ENCODE data around the gene ADAP2.
"Not testable (repeated sequence)": the region's sequence is repeated elsewhere in the genome, so short reads cannot be mapped to it uniquely, and the experiment has no call there.

The ADAP2 gene

GRCh38 chr17:30950189-30950588 lies 28.4 kb downstream of the ADAP2 start:
- TF ChIP-seq ZNF274 (IDR thresholded peaks at IDR 0.05; ENCODE audit: low read depth, low read length): no peak
- H3K4me3 ChIP-seq (ENCODE audit: low read length): no peak overlapping the region

- TF ChIP-seq ZNF274 (IDR thresholded peaks at IDR 0.05; ENCODE audit: low read depth, low read length): no peak
- H3K4me3 ChIP-seq (ENCODE audit: low read length): no peak overlapping the region
Measured at GRCh38 chr17:30950669-30951399, 29.1 kb downstream of the ADAP2 start.

GRCh38 chr17:30952638-30953393 lies 31.1 kb downstream of the ADAP2 start:
- TF ChIP-seq ZNF274 (IDR thresholded peaks at IDR 0.05; ENCODE audit: low read depth, low read length): no peak
- no peak overlapping the region for H3K4me3 ChIP-seq (ENCODE audit: low read length)

GRCh38 chr17:30954046-30954830 lies 32.5 kb downstream of the ADAP2 start:
- H3K4me3 ChIP-seq (ENCODE audit: low read length): no peak overlapping the region
- TF ChIP-seq ZNF274 (IDR thresholded peaks at IDR 0.05; ENCODE audit: low read depth, low read length): no peak

DNA sequence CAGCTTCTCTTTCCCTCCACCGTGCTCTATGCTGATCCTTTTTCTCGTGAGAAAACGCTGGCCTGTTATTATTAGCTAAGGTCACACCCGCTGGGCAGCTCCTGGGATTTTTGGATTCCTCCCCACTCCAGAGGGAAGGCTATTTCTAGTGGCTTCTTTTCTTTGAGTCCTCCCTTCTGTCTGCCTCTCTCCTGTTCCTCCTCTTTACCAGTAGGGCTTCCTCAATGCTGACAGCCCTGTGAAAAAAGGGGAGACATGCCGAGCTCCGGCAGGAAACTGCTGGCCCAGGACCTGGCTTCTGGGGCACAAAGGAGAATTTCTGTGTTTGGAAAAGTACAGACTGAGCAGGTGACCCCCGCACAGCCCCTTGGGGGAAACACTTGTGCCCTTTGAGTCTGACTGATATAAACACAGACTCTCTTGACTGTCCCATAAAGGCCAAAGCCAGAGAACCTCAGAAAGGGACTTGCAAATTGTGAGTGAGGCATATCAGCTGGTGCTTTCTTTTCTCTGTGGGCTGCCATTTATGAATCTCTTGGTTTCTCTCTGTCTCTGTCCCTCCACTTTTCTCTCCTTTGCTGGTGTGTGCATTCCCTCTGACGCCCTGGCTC lies 35.1 kb downstream of the ADAP2 start:
- H3K4me3 ChIP-seq (ENCODE audit: low read length): no peak overlapping the region
- TF ChIP-seq ZNF274 (IDR thresholded peaks at IDR 0.05; ENCODE audit: low read depth, low read length): no peak

- no peak for TF ChIP-seq ZNF274 (IDR thresholded peaks at IDR 0.05; ENCODE audit: low read depth, low read length)
Measured at GRCh38 chr17:30957741-30958140, 36.0 kb downstream of the ADAP2 start.

GRCh38 chr17:30958187-30958586 lies 36.4 kb downstream of the ADAP2 start:
- no peak for TF ChIP-seq ZNF274 (IDR thresholded peaks at IDR 0.05; ENCODE audit: low read depth, low read length)
- H3K4me3 ChIP-seq (ENCODE audit: low read length): no peak overlapping the region

More at GRCh38 chr17:30957741-30958140, 36.0 kb downstream of the ADAP2 start:
- no peak overlapping the region for H3K4me3 ChIP-seq (ENCODE audit: low read length)

DNA sequence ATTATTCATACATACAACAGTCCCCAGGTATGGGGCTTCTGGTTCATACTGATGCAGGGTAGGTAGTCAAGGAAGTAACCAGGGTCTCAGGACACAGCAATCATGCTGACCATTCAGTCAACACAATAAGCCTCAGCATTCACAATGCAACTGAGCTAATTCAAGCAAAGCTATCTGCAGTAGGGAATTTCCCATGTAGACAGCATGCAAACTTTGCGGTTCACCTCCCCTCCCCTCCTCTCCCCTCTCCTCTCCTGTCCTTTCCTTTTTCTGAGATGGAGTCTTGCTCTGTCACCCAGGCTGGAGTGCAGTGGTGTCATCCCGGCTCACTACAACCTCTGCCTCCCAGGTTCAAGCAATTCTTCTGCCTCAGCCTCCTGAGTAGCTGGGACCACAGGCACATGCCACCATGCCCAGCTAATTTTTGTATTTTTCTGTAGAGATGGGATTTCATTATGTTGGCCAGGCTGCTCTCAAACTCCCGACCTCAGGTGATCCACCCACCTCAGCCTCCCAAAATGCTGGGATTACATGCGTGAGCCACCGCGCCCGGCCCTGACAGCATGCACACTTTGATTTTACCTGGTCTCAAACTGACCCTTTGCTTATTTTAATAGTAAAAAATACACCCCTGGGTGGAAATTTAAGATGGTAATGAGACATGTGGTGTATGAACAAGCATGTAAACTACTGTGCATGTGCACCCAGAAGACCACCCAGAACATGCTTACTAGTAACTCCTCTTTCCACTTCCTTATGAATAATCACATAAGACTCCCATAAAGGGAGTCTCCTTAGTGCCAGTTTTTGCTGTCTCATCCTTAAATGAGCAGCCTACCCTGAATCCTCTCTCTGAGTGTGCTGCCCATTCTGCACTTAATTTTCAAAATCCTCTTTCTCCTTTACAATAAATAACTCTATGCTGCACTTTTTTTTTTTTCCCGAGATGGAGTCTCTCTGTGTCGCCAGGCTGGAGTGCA lies 39.8 kb downstream of the ADAP2 start:
- TF ChIP-seq ZNF274 (IDR thresholded peaks at IDR 0.05; ENCODE audit: low read depth, low read length): no peak
- H3K4me3 ChIP-seq (ENCODE audit: low read length): no peak overlapping the region; the same call in 1 of the 2 replicates

- not testable (repeated sequence) for H3K4me3 ChIP-seq (ENCODE audit: low read length)
Measured at GRCh38 chr17:30964312-30964711, 42.6 kb downstream of the ADAP2 start.

GRCh38 chr17:30964876-30965275 lies 43.1 kb downstream of the ADAP2 start:
- no peak for TF ChIP-seq ZNF274 (IDR thresholded peaks at IDR 0.05; ENCODE audit: low read depth, low read length)
- no peak overlapping the region for H3K4me3 ChIP-seq (ENCODE audit: low read length)

DNA sequence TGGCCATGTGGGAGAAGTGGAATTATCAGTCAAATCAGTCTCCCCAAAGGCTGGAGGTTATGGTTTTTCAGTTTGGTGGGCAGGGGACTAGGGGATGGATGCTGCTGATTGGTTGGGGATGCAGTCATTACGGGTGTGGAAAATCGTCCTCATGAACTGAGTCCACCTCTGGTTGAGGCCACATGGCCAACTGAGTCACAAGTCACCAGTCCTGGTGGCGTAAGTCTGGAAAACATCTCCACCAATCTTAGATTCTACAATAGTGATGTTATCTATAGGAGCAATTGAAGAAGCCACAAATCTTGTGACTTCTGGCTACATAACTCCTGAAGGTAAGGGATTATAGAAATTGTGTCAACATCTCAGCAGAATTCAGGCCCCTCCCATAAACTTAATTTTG lies 43.9 kb downstream of the ADAP2 start:
- H3K4me3 ChIP-seq (ENCODE audit: low read length): no peak overlapping the region
- TF ChIP-seq ZNF274 (IDR thresholded peaks at IDR 0.05; ENCODE audit: low read depth, low read length): no peak

DNA sequence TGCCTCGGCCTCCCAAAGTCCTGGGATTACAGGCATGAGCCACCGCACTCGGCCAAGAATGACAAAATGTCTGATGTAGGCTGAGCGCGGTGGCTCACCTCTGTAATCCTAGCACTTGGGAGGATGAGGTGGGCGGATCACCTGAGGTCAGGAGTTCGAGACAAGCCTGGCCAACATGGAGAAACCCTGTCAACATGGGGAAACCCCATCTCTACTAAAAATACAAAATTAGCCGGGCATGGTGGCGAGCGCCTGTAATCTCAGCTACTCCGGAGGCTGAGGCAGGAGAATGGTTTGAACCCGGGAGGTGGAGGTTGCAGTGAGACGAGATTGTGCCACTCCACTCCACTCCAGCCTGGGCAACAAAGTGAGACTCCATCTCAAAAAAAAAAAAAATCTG lies 46.2 kb downstream of the ADAP2 start:
- H3K4me3 ChIP-seq (ENCODE audit: low read length): peak overlapping the region; percentile 15; the same call in 1 of the 2 replicates
